ENCODE data around the gene CIB4.
A peak's percentile ranks its signal among the peaks of the same experiment; 100 is the strongest.

The CIB4 gene

GRCh38 chr2:26640781-26641564 lies at the start of gene CIB4:
Gene CIB4 (minus strand): TSS chr2:26641366. CDS start chr2:26641314, 52 bp downstream.
- no peak for DNase-seq (ENCODE audit: low spot score)

GRCh38 chr2:26687801-26688200 lies 46.6 kb upstream of the CIB4 start:
- DNase-seq (ENCODE audit: low spot score): no peak

DNA sequence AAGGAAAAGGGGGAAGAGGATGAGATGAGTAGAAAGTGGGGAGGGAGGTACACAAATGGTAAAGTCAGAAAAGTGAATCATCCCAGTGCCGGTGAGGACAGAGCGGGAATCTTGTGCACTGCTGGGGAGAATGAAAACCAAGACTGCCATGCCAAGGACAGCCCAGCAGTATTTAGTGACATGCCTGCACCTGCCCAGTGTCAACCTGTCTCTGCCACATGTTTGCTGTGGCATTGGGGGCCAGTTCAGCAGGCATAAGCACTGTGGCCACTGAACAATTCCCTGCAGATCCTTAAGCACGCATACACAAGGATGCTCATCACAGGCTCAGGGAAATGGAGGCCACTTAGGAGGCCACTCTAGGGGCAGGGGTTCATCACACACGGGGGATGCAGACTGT lies 46.2 kb upstream of the CIB4 start:
- no peak for DNase-seq (ENCODE audit: low spot score)

DNA sequence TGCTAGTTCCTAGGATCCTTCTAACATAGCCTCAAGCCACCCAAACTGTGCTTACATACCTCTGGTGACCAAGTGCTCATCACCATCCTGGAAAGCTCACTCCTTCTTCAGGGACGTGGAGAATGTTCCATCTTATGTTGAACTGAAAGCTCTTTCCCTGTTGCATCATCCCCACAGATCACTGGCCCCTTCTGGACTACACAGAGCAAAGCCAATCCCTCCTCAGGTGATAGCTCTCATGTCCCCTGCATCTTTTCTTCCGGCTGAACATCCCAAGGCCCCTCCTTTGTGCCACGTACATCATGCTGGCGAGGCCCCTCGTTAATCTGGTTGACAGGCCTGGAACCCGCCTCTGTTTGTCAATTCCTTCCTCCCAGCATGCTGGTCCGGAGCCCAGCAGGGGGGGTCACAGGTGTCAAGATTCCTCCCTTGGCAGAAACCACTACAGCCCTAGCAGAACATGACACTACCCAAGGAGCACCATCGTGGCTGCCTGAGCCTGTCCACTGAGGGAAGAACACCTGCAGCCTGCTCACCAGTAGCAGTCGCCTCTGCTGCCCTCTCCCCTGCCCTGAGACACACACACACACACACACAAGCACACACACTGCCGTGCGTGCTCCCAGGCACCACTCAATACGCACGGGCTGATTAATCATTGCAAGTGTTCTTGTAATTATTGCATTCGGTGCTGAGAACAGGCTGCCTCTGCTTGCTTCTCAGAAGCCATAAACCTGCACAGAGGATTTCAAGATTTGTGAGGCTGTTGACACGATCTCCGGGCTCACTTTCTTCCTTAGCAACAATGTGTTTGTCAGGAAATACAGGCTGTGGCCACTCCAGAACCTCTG lies 45.0 kb upstream of the CIB4 start:
- DNase-seq (ENCODE audit: low spot score): no peak

DNA sequence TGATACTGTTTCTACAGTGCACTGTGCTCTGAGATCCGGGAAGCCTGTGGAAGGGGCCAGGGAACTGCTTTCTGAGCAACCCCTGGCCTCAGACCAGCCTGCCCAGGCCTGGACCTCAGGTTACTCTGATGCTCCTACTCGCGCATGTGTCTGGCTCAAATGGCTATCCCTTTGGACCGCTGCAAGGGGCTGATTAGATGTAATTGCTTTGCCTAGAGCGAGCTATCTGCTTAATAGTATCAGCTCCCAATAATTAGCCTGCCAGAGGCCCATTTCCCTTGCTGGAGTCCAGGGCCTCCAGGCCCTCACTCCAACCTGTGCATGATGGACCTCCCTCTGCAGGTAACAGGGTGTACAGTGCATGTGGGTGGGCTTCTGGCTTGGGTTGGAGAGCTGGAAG lies 44.2 kb upstream of the CIB4 start:
- DNase-seq (ENCODE audit: low spot score): no peak

DNA sequence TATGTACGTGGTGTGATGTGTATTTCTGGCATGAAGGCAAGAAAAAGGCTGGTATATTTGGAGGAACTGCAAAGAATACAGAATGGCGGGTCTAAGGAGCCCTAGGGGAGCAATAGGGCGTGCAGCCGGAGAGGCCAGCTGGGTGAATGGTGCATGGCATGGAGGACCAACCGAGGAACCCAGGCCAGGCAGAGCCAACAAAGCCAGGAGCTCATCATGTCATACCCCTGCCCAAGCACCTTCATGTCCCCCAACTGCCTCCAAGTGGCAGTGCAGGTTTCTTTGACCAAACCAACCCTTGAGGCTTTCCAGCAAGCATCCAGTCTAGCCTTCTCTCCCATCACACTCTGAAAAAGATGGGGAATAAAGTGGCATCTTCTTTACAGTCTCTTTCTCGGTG lies 42.4 kb upstream of the CIB4 start:
- no peak for DNase-seq (ENCODE audit: low spot score)

- DNase-seq (ENCODE audit: low spot score): no peak
These were observed 41.0 kb upstream of the CIB4 start for GRCh38 chr2:26682155-26682554.

DNA sequence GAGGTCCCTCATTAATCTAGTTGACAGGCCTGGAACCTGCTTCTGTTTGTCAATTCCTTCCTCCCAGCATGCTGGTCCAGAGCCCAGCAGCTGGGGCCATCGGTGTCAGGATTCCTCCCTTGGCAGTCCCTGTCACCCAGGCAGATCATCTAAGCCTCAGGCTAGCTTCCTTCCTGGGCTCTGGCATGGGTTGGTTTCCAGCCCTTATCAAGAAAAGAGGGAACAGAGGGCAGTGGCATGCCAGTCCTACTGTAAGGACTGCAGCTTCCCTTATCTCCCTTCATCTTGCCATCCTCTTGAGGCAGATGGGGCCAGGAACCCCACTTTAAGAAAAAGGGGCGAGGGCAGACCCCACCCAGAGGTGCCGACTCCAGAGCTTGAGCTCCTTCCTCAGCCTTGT lies 40.5 kb upstream of the CIB4 start:
- no peak for DNase-seq (ENCODE audit: low spot score)

DNA sequence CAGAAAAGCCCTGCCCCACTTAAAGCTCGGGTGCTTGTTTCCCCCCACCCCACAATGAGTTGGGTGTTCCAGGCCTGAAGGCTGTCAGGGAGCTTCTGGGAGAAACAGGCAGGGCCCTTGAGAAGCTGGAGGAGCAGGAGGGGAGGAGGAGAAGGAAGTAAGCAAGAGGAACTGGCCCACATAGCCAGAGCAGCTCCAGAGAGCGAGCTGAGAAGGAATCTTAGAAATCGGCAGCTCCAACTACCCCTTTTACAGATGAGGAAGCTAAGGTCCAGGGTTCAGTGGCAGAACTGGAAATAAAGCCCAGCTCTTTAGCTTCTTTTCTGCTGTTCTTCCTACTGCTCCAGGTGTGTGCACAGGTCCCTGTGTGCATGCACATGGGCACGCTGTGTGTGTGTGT lies 38.7 kb upstream of the CIB4 start:
- no peak for DNase-seq (ENCODE audit: low spot score)

GRCh38 chr2:26678035-26678434 lies 36.9 kb upstream of the CIB4 start:
- no peak for DNase-seq (ENCODE audit: low spot score)

- peak; percentile 66 for DNase-seq (ENCODE audit: low spot score)
These were observed 34.6 kb upstream of the CIB4 start for GRCh38 chr2:26675651-26676255.

GRCh38 chr2:26674771-26675170 lies 33.6 kb upstream of the CIB4 start:
- no peak for DNase-seq (ENCODE audit: low spot score)

GRCh38 chr2:26674002-26674751 lies 33.0 kb upstream of the CIB4 start:
- no peak for DNase-seq (ENCODE audit: low spot score)

DNA sequence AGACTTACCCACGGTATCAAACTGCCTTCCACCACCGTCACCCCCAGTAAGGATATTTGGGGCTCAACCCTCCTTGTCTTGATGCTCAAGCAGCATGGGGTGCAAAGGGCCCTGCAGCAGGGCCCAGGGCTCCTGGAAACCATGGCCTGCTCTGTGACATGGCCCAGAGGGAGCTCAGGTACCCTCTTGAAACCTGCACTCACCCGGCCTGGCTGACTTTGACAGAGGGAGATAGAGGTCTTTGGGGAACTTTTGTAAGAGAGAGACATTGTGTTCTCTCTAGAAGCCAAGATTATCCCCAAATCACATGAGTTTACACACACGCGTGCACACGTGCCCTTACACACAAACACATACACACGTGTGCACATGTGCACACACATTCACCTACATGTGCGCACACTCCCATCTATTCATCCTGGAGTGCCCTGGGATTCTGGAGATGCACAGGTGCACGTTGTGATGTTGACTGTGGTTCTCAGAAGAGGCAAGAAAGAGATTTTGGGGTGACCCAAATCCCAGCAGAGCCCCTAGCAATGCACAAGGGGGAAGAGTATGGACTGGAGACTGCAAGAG lies 31.7 kb upstream of the CIB4 start:
- no peak for DNase-seq (ENCODE audit: low spot score)

GRCh38 chr2:26672112-26672817 lies 31.1 kb upstream of the CIB4 start:
- DNase-seq (ENCODE audit: low spot score): no peak

DNA sequence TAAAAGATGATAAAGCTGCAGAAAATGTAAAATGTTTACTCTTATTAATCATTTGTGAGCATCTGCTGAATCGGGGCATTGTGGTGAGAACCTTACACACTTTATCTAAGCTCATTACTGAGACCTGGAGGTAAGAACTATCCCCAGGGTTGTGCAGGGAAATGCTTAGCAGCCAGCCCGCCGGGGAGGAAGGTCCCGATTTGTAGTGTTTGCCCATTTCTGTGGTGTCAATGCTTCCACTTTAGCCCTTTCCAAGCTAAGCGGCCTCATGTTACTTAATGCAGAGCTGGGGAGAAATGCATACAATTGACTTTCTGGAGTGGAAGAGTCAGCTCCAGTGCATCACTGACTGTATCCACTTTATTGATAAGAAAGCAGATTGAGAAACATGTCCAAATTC lies 30.5 kb upstream of the CIB4 start:
- DNase-seq (ENCODE audit: low spot score): no peak

DNA sequence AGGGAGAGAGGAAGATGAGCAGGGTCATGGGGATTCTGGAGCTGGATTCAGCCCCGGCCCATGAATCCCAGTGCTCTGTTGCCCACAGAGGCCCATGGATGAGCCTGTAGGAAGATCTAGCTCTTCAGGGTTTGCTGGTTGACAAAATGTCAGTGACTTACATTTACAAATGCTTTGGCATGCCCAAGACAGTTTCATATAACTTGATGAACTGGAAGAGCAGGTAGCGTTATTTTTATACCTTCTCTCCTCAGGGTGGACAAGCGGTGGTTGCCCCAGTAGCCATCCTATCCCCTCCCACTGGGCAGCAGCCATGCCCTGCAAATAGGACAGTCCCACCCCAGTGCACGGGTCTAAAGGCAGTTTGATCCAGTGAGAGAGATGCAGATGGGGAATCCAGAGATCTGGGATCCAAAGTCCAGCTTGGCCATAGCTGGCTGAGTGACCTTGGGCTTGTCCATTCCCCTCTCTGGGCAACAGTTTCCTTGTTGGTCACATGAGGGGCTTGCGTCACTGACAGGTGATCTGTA lies 29.8 kb upstream of the CIB4 start:
- DNase-seq (ENCODE audit: low spot score): no peak

- no peak for DNase-seq (ENCODE audit: low spot score)
These were observed 29.0 kb upstream of the CIB4 start for GRCh38 chr2:26670171-26670570.

- DNase-seq (ENCODE audit: low spot score): no peak
These were observed 27.9 kb upstream of the CIB4 start for GRCh38 chr2:26668856-26669750.

GRCh38 chr2:26668041-26668440 lies 26.9 kb upstream of the CIB4 start:
- DNase-seq (ENCODE audit: low spot score): no peak

Data from cerebellar cortex (tissue), 1 donor.